GM18907 (cell line): ENCODE measurements around the gene CDS1.

Source experiments
- ATAC-seq: cut with Tn5 transposase; IDR thresholded peaks from one replicate; pipeline ENCODE4 v1.9.1; 2021; ENCODE audit warnings: mild to moderate bottlenecking, moderate library complexity; ENCODE audit not compliant: unreplicated experiment

Gene CDS1

DNA sequence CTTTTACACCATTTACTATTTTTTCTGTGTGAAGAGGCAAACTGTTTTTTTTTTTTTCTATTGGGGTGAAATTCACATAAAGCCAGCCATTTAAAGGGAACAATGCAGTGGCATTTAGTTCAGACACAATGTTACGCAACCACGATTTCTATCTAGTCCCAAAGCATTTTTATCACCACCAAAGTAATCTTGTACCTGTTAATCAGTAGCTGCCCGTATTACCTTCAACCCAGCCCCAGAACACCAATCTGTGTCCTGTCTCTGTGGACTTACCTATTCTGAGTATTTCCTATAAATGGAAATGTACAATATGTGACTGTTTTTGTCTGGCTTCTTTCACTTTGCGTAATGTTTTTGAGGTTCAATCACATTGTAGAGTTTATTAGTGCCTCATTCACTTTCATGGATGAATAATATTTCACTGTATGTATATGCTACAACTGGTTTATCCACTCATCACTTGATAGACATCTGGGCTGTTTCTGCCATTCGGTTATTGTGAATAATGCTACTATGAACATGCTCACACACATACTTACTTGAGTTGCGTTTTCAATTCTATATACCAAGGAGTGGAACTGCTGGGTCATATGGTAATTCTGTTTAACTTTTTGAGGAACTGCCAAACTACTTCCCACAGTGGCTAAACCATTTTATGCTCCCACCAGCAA lies 116.2 kb downstream of the CDS1 start:
- ATAC-seq: no peak
